ENCODE results near the gene HTT-AS.

DNA sequence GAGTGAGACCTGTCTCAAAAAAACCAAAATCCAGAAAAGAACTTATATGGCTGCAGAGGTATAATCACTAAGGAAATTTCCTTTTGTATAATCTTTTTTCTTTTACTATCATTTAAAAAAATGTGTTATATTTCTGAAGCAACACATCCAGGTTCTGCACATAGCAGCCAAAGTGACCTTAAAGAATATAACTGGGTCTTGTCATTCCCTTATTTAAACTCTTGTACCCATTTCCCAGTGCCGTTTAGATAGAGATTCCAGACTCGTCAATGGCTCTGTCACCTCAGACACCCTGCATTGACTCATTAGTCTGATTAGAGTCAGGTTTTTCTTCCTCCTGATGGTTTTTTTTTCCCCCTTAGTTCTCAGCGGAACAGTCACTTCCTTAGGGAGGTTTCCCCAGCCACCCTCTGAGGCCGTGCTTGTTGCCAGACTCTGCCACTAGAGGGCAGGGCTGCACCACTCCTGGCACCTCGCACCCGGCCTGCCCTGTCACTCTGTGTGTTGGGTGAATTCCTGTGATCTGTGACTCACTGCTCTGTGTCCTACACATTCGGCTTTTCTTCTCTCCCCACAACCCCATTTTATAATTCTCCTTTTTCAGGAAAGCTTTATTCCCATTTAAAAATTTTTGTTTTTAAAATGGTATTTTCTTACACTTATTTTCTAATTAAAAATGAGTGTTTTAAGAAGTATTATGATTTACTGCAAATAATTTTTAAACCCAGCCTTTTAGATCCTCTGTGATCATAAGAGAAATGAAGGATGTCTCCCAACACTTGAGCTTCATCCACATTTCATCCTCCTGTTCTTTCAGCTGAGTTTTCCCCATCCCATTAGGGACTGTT lies 32.2 kb upstream of the HTT-AS start:
- TF ChIP-seq, protein P1, sequence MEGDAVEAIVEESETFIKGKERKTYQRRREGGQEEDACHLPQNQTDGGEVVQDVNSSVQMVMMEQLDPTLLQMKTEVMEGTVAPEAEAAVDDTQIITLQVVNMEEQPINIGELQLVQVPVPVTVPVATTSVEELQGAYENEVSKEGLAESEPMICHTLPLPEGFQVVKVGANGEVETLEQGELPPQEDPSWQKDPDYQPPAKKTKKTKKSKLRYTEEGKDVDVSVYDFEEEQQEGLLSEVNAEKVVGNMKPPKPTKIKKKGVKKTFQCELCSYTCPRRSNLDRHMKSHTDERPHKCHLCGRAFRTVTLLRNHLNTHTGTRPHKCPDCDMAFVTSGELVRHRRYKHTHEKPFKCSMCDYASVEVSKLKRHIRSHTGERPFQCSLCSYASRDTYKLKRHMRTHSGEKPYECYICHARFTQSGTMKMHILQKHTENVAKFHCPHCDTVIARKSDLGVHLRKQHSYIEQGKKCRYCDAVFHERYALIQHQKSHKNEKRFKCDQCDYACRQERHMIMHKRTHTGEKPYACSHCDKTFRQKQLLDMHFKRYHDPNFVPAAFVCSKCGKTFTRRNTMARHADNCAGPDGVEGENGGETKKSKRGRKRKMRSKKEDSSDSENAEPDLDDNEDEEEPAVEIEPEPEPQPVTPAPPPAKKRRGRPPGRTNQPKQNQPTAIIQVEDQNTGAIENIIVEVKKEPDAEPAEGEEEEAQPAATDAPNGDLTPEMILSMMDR (conservative IDR thresholded peaks at IDR 0.05; ENCODE audit: low read depth, low read length), result peak; percentile 99
- TF ChIP-seq EZH2 (IDR thresholded peaks at IDR 0.05; ENCODE audit: borderline replicate concordance, low read depth, low read length, poor library complexity, severe bottlenecking), result no peak
